Activated CD8-positive, alpha-beta memory T cell treated with anti-CD3 and anti-CD28 coated beads for 36 hours (primary cell): ENCODE measurements around the gene MUC3A. TPM values are rescaled to one million over a fixed set of nuclear protein-coding genes. Genes with fewer than 3 reads are reported as not detected.

Experiments
- CTCF ChIA-PET: fragments of 350-600 bp; sonication (Branson Sonifier 250); formaldehyde crosslinking; loops from one replicate; lab custom pipeline; 2021; ENCODE audit warnings: antibody characterized with exemption; lab: Charles Lee
- POLR2A ChIA-PET: fragments of 350-600 bp; sonication (Branson Sonifier 250); formaldehyde crosslinking; loops from one replicate; lab custom pipeline; 2021; ENCODE audit warnings: antibody characterized with exemption; lab: Charles Lee
- total RNA-seq, 2 experiments: library from RNA; stranded (reverse); gene quantifications; one replicate each; pipeline ENCODE4 v1.2.3, GENCODE V29; 2021

Gene MUC3A
- total RNA-seq, 2 experiments from 2014 or later = 0.23 TPM; not detected in 1

DNA sequence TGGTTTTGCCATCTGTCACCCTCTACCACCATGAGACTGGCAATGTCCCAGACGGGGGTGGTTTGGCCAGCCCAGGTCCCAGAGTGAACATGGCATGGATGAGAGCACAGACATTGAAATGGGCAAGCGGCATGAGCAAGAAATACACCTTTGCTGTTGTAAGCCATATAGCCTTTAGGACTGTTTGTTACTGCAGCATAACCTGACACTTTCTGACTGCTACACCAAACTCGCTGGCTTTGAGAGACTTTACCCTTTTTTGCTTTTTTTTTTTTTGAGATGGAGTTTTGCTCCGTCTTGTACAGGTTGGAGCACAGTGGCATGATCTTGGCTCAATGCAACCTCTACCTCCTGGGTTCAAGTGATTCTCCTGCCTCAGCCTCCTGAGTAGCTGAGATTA is 5.2 kb upstream of the MUC3A start:
- ChIA-PET POLR2A (no interaction called here), CTCF (interaction anchor here (1.0 kb wide), 1 partner anchor 17 kb away, joined by 3 read pairs; no protein-coding TSS in a partner anchor)

DNA sequence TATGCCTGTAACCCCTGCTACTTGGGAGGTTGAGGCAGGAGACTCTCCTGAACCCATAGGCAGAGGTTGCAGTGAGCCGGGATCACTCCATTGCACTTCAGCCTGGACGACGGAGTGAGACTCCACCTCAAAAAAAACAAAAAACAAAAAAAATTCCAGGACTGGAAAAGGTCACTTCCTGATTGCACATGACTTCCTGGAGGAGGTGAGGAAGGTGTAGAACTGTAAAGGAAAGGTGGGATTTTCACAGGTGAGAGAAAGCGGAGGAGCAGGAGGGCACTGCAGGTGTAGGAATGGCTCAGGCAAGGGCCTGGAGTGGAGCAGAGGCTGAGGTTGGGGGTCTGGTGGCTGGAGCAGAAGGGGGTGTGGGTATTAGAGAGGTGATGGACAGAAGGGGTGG is 3.2 kb upstream of the MUC3A start:
- CTCF ChIA-PET = no interaction called here
- POLR2A ChIA-PET = no interaction called here

- ChIA-PET CTCF (no interaction called here), POLR2A (no interaction called here)
Measured at GRCh38 chr7:100946766-100947365, 2.5 kb upstream of the MUC3A start.

GRCh38 chr7:100947792-100948191 is 1.5 kb upstream of the MUC3A start:
- ChIA-PET CTCF (no interaction called here), POLR2A (no interaction called here)

DNA sequence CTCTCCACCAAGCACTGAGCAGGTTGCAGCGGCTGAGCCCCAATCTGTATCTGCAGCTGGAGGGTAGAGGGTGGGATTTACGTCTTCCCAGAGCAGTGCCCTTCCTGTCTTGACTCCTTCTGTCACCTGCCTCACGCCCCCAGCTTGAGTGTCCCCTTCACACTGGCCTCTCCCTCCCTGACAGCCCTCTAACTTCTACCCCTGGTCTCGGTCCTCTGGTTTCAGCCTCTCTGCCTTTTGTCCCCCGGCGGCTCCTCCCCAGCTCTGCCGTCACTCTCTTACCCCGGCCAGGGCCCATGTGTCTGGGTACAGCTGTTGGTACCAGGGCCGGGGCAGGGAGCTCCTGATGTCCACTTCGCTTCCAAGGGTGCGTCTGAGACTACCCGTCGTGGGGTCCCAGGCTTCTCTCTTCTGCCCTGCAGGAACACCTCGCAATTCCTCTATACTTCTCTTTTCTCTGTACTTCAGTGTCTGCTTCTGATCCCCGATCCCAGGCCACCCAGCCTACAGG is 654 bp downstream of the MUC3A start:
- POLR2A ChIA-PET = no interaction called here
- CTCF ChIA-PET = no interaction called here

DNA sequence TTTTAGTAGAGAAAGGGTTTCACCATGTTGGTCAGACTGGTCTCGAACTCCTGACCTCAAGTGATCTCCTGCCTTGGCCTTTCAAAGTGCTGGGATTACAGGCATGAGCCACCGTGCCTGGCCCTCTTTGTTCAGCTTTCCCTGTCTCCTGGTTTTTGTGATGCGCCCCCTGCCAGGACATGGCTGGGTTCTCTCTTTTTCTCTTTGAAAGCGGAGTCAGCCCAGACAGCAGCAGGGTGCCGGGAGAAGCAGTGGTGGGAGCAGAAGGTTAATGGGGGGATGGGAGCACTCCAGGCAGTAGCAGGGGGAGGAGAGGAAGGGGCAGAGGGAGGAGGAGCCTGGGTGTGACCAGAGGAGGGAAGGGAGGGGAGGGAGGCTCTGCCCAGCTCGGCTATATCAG is 1.8 kb downstream of the MUC3A start:
- ChIA-PET POLR2A (no interaction called here), CTCF (no interaction called here)

GRCh38 chr7:100951888-100952560 is 2.7 kb downstream of the MUC3A start:
- ChIA-PET POLR2A (no interaction called here), CTCF (interaction anchor here (0.8 kb wide), 1 partner anchor 62 kb away, joined by 3 read pairs; the partner anchor contains the start of gene UFSP1)

GRCh38 chr7:100952641-100953040 is 3.3 kb downstream of the MUC3A start:
- ChIA-PET POLR2A (no interaction called here), CTCF (interaction anchor here (0.8 kb wide), 1 partner anchor 63 kb away, joined by 3 read pairs; the partner anchor contains the start of gene UFSP1)

DNA sequence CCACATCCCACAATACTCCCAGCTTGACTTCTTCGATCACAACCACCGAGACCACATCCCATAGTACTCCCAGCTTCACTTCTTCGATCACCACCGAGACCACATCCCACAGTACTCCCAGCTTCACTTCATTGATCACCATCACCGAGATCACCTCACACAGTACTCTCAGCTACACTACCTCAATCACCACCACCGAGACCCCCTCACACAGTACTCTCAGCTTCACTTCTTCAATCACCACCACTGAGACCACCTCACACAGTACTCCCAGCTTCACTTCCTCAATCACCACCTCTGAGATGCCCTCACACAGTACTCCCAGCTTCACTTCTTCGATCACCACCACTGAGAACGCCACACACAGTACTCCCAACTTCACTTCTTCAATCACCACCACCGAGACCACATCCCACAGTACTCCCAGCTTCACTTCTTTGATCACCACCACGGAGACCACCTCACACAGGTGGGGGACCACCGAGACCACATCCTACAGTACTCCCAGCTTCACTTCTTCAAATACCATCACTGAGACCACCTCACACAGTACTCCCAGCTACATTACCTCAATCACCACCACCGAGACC is 8.6 kb downstream of the MUC3A start:
- CTCF ChIA-PET = interaction anchor here (0.5 to 1.2 kb wide), 7 partner anchors 16 to 341 kb away, joined by 3 to 4 read pairs (median 3); no protein-coding TSS in a partner anchor
- POLR2A ChIA-PET = no interaction called here

GRCh38 chr7:100959894-100960293 is 10.6 kb downstream of the MUC3A start:
- POLR2A ChIA-PET = no interaction called here
- CTCF ChIA-PET = no interaction called here

GRCh38 chr7:100962537-100962936 is 13.2 kb downstream of the MUC3A start:
- POLR2A ChIA-PET = no interaction called here
- CTCF ChIA-PET = no interaction called here

DNA sequence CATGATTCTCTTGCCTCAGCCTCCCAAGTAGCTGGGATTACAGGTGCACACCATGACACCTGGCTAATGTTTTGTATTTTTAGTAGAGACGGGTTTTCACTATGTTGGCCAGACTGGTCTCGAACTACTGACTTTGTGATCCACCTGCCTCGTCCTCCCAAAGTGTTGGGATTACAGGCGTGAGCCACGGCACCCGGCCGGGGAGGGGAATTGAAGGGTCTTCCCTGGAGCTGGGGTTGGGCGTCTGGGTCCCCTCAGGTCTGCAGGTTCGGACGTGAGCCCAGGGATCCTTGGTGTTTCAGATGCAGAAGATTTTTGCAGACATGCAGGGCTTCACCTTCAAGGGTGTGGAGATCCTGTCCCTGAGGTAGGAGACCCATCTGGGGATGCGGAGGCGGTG is 14.1 kb downstream of the MUC3A start:
- POLR2A ChIA-PET = no interaction called here
- CTCF ChIA-PET = no interaction called here

- ChIA-PET CTCF (no interaction called here), POLR2A (no interaction called here)
Measured at GRCh38 chr7:100963874-100964273, 14.5 kb downstream of the MUC3A start.

DNA sequence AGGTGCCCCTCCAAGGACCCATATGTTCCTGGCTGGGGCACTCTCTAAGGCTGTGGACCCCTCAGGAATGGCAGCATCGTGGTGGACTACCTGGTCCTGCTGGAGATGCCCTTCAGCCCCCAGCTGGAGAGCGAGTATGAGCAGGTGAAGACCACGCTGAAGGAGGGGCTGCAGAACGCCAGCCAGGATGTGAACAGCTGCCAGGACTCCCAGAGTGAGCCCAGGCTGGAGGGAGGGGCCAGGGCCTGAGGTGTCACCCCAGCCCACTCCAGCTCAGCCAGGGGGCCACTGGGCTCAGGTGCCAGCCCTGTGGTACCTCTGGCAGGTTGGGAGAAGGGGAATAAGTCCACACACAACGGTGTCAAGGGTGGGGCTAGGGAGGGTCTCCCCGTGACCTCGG is 15.3 kb downstream of the MUC3A start:
- CTCF ChIA-PET = no interaction called here
- POLR2A ChIA-PET = no interaction called here

- POLR2A ChIA-PET = no interaction called here
- CTCF ChIA-PET = interaction anchor here (0.6 to 1.3 kb wide), 2 partner anchors 112 to 113 kb away, joined by 3 to 4 read pairs; no protein-coding TSS in a partner anchor
Measured at GRCh38 chr7:100965045-100965722, 15.8 kb downstream of the MUC3A start.

DNA sequence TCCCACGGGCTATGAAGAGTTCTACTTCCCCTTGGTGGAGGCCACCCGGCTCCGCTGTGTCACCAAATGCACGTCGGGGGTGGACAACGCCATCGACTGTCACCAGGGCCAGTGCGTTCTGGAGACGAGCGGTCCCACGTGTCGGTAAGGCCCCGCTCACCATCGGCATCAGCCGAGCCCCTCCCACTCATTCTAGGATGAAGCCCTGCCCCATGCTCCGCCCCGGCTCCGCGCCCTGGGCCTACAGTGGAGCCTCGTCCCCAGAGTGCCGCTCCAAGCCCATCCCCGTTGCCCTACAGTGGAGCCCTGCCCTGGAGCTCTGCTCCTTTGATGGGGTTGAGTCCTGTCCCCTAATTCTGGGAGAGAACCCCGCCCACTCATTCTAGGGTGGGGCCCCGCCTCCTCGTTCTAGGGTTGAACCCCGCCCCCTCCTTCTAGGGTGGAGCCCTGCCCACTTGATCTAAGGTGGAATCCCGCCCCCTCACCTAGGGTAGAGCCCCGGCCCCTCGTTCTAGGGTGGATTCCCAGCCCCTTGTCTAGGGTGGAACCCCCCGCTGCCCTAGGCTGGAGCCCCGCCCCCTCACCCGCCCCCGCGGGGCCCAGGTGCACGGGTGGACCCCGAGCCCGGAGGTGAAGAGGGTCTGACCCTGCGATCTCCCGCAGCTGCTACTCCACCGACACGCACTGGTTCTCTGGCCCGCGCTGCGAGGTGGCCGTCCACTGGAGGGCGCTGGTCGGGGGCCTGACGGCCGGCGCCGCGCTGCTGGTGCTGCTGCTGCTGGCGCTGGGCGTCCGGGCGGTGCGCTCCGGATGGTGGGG is 16.6 kb downstream of the MUC3A start:
- ChIA-PET POLR2A (interaction anchor here (0.6 kb wide), 1 partner anchor 54 kb away, joined by 4 read pairs; the partner anchor contains the start of gene MUC17), CTCF (interaction anchor here (0.6 to 1.3 kb wide), 4 partner anchors 93 to 259 kb away, joined by 3 to 5 read pairs (median 4); no protein-coding TSS in a partner anchor)

DNA sequence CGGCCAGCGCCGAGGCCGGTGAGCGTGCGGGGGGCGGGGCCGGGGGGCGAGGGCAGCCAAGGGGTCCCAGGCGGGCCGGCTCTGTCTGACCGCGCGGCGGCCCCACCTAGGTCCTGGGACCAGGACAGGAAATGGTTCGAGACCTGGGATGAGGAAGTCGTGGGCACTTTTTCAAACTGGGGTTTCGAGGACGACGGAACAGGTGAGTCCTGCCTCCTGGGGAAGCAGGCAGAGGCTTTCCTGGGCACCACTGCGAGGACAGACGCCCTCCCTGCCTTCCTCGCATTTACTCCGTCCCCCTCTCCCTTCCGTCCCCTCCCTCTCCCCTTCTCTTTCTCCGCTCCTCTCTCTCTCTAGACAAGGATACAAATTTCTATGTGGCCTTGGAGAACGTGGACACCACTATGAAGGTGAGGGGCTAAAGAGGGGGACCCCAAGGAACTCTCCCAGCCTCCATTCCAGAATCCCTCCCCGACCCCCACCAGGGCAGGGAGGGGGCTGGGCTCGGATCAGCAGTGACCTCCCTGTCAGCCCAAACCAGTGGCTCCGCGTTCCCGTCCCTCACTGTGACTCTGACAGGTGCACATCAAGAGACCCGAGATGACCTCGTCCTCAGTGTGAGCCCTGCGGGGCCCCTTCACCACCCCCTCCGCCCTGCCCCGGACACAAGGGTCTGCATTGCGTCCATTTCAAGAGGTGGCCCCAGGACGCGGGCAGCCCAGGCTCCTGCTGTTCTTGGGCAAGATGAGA is 17.4 kb downstream of the MUC3A start:
- ChIA-PET POLR2A (no interaction called here), CTCF (interaction anchor here (0.7 to 1.3 kb wide), 3 partner anchors 92 to 258 kb away, joined by 3 to 5 read pairs (median 3); no protein-coding TSS in a partner anchor)

DNA sequence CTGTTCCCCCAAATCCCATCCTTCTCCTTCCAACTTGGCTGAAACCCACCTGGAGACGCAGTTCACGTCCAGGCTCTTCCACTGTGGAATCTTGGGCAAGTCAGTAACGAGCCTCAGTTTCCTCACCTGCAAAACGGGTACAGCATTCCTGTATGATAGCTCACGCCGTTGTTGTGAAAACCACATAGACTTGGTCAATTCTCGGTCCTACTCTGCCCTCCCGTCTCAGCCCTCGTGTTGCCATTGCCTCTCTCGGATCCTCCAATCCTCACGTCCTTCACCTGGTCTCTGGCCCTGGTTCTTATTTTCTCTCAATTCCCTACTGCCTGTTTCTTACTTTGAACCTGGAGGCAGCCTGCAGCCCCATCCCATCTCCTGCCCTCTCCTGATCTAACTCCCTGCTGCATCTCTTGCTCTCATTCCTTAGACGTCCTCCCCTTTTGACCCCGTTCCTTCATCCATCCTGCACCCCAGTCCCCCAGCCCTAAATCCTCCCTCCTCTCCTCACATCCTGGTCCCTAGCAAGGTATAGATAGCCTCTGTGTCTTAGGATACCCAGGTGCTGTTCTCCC is 18.0 kb downstream of the MUC3A start:
- ChIA-PET POLR2A (no interaction called here), CTCF (no interaction called here)
